GM12864 (cell line): ENCODE measurements around the gene LEFTY2.

ENCODE experiments used
- DNase-seq: peaks from one replicate; pipeline ENCODE4 v3.0.0-alpha.2; 2011; ENCODE audit warnings: low read depth
- H3K4me3 ChIP-seq: 2 replicates; pipeline ENCODE4 v1.5.1; 2011; ENCODE audit warnings: mild to moderate bottlenecking, low read depth, low read length, control low read depth
- CTCF ChIP-seq: IDR thresholded peaks from 2 replicates; pipeline ENCODE4 v1.5.1; 2011; ENCODE audit warnings: low read depth, mild to moderate bottlenecking, moderate library complexity, low read length, control low read depth, inconsistent platforms; ENCODE audit errors: missing control alignments

The LEFTY2 gene

GRCh38 chr1:225908773-225909172, 32.2 kb downstream of the LEFTY2 start:
- H3K4me3 ChIP-seq: no peak overlapping the region
- no peak for TF ChIP-seq CTCF
- DNase-seq: no peak

GRCh38 chr1:225908013-225908640, 32.9 kb downstream of the LEFTY2 start:
- DNase-seq: no peak
- no peak for TF ChIP-seq CTCF
- no peak overlapping the region for H3K4me3 ChIP-seq

- no peak for DNase-seq
- no peak overlapping the region for H3K4me3 ChIP-seq
- TF ChIP-seq CTCF: no peak
These were observed 33.7 kb downstream of the LEFTY2 start for GRCh38 chr1:225907341-225907740.

- no peak for TF ChIP-seq CTCF
- H3K4me3 ChIP-seq: no peak overlapping the region
- DNase-seq: no peak
These were observed 34.6 kb downstream of the LEFTY2 start for GRCh38 chr1:225906467-225906866.

GRCh38 chr1:225903623-225904022, 37.4 kb downstream of the LEFTY2 start:
- no peak overlapping the region for H3K4me3 ChIP-seq
- no peak for DNase-seq
- no peak for TF ChIP-seq CTCF

GRCh38 chr1:225899044-225899925, 41.7 kb downstream of the LEFTY2 start:
- no peak overlapping the region for H3K4me3 ChIP-seq
- DNase-seq: no peak
- TF ChIP-seq CTCF: no peak
